Inferior parietal cortex (tissue), 1 donor: ENCODE measurements around the gene MGAM2.
A peak's percentile ranks its signal among the peaks of the same experiment; 100 is the strongest.

Experiments used
- DNase-seq: peaks from one replicate; pipeline ENCODE4 v3.0.0-alpha.2; 2016; ENCODE audit errors: extremely low spot score

The MGAM2 gene

GRCh38 chr7:142120524-142120923 lies 9.0 kb downstream of the MGAM2 start:
- DNase-seq: no peak

GRCh38 chr7:142123184-142123583 lies 11.7 kb downstream of the MGAM2 start:
- no peak for DNase-seq

- no peak for DNase-seq
Observed at GRCh38 chr7:142125256-142125955, 13.9 kb downstream of the MGAM2 start.

GRCh38 chr7:142130267-142130666 lies 18.7 kb downstream of the MGAM2 start:
- DNase-seq: peak; percentile 3

DNA sequence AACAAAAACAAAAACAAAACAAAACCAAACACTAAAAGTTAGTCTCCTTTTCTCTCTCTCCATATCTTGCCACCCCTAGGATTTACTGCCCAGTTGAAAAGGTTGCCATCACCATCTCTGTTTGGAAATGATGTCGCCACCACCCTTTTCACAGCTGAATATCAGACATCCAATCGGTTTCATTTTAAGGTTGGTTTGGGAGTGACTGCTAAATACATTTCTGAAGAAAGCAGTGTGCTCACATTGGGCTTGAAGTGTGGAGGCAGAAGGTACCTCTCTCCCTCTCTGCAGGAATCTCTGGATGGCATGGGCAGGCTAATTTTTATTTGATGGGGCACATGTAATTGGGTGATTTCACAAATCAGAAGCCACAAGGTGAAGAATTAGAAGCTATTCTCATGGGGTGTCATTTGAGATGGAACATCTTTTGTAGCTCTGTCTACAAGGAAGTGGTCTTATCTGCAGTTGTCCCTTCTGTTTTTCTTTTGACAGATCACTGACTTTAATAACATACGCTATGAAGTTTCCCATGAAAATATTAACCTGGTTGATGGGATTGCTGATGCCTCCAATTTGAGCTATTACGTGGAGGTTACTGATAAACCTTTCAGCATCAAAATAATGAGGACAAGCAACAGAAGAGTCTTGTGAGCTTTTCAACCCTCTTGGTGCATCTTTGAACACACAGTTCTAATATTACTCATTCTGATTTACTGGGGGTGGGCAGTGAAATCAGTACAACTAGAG lies 20.1 kb downstream of the MGAM2 start:
- no peak for DNase-seq

DNA sequence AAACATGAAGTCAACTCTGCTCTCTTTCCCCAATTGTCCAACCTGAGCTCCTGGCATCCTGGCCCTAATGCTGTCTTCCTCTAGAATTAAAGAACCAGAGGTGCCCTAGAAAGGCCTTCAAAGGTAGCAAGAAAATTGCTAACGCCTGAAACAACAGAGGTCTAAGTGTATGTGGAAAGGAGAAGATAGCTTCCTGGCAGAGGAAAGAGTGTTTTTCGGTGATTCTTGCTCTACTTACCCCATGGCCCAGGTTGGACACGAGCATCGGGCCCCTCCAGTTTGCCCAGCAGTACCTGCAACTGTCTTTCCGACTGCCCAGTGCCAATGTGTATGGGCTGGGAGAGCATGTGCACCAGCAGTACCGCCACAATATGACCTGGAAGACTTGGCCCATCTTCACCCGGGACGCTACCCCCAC lies 22.2 kb downstream of the MGAM2 start:
- no peak for DNase-seq

- DNase-seq: no peak
Observed at GRCh38 chr7:142134909-142135308, 23.4 kb downstream of the MGAM2 start.

- DNase-seq: no peak
Observed at GRCh38 chr7:142138996-142139395, 27.5 kb downstream of the MGAM2 start.

GRCh38 chr7:142139597-142140400 lies 28.3 kb downstream of the MGAM2 start:
- DNase-seq: no peak

DNA sequence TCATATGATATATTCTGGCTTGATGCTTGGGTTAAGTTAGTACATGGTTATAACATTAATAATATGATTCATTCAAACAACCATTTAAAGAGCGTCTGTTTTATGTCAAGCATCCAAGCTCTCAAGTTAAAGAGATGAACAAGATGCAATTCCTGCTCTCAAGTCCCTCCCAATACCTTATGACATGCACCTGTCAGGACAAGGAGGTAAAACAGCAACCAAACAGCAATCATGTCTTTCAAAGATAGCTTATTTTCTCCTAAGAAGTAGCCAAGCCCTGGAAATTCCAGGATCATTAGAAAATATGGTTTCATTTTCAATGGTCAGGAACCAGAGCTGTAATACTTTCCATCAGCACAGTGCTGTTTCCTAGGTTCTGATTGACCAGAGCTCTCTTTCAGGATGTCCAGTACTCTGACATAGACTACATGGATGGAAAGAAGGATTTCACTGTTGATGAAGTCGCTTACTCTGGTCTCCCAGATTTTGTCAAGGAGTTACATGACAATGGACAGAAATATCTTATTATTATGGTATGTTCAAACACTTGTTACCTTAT lies 29.0 kb downstream of the MGAM2 start:
- no peak for DNase-seq

GRCh38 chr7:142142702-142143101 lies 31.2 kb downstream of the MGAM2 start:
- no peak for DNase-seq

DNA sequence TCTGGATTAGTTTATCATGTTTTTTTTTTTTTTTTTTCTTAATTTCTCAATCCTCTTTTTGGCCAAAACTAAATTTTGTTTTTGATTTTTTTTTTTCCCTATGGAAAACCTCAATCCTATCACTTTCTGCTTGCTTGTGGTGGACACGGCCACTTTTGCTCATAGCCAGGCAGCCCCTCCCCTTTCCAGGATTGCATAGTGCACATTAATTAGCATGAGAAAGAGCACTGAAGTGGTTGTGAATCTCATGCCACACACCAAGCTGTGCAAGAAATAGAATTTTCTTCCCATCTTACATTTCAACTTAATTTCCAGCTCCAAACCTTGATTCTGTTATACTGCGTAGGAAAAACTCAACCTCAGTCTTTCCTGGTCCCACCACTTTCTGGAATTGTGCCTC lies 34.6 kb downstream of the MGAM2 start:
- DNase-seq: no peak

- no peak for DNase-seq
Observed at GRCh38 chr7:142150356-142150755, 38.8 kb downstream of the MGAM2 start.

DNA sequence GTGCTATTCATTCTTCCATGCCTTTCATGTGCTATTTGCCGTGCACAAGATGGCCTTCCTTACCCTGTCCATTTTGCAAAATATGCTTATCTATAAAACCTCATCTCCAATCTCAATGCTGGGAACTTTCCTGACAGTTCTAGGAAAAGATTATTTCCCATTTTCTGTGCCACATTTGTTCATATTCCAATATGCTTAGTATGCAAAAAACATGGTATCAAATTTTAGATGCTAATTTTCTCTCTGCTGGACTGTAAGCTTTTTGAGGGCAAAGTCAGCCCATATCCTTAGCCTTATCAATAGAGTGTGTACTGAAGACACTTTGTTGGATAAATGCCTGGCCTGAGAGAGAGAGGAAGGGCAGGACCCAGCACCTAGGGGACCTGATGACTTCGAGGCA lies 39.4 kb downstream of the MGAM2 start:
- DNase-seq: no peak

DNA sequence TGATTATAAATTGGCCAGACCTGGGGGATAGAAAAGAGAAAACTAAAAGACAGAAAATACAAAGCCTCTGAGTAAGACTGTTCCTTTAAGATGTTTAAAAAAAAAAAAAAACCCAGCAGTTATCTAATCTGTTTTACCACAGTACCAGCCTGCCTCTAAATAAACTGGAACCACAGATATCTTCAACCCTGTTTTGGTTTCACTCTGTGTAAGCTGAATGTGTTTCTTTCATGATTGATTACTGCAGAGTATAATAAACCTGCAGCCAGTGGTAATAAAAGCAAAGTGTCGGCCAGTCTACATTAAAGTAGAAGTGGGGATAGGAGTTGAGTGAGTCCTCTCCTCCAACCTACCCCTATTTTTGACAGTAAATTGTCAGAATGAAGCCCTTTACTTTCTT lies 40.6 kb downstream of the MGAM2 start:
- no peak for DNase-seq

GRCh38 chr7:142153400-142153799 lies 41.9 kb downstream of the MGAM2 start:
- no peak for DNase-seq

- no peak for DNase-seq
Observed at GRCh38 chr7:142158736-142159496, 47.4 kb downstream of the MGAM2 start.

DNA sequence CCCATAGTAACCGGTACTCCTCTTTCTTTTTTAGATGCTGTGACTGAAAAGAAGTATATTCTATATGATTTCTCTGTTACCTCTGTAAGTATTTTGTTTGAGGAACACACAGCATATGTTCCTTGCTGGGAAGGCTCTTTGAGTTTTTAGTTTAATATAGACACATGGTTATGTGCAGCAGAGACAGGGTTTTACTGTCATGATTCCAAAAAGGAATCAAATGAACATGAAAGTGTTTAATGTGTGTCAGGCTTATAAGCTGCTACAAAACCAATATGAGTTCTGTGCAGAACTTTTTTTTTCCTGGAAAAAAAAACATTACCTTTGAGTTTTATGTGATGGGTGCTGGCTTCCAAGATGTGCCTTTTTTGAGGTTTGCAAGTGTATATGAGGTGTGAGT lies 50.4 kb downstream of the MGAM2 start:
- no peak for DNase-seq

GRCh38 chr7:142168746-142169145 lies 57.2 kb downstream of the MGAM2 start:
- no peak for DNase-seq

GRCh38 chr7:142172932-142173331 lies 61.4 kb downstream of the MGAM2 start:
- DNase-seq: no peak

DNA sequence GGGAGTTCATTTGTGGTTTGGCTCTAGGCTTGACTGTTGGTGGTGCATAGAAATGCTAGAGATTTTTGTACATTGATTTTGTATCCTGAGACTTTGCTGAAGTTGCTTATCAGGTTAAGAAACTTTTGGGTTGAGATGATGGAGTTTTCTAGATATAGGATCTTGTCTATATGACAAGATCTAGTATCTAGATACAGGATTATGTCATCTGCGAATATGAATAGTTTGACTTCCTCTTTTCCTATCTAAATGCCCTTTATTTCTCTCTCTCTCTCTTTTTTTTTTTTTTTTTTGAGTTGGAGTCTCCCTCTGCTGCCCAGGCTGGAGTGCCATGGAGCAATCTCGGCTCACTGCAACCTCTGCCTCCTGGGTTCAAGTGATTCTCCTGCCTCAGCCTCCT lies 62.9 kb downstream of the MGAM2 start:
- no peak for DNase-seq

- no peak for DNase-seq
Observed at GRCh38 chr7:142175594-142175993, 64.1 kb downstream of the MGAM2 start.
